ENCODE measurements around the gene TEX261. TPM values are rescaled to one million over a fixed set of nuclear protein-coding genes. Genes with fewer than 3 reads are reported as not detected.

TEX261 gene
- total and polyA plus RNA-seq, 2 experiments from 2014 or later = 5.7 to 17.5 TPM

DNA sequence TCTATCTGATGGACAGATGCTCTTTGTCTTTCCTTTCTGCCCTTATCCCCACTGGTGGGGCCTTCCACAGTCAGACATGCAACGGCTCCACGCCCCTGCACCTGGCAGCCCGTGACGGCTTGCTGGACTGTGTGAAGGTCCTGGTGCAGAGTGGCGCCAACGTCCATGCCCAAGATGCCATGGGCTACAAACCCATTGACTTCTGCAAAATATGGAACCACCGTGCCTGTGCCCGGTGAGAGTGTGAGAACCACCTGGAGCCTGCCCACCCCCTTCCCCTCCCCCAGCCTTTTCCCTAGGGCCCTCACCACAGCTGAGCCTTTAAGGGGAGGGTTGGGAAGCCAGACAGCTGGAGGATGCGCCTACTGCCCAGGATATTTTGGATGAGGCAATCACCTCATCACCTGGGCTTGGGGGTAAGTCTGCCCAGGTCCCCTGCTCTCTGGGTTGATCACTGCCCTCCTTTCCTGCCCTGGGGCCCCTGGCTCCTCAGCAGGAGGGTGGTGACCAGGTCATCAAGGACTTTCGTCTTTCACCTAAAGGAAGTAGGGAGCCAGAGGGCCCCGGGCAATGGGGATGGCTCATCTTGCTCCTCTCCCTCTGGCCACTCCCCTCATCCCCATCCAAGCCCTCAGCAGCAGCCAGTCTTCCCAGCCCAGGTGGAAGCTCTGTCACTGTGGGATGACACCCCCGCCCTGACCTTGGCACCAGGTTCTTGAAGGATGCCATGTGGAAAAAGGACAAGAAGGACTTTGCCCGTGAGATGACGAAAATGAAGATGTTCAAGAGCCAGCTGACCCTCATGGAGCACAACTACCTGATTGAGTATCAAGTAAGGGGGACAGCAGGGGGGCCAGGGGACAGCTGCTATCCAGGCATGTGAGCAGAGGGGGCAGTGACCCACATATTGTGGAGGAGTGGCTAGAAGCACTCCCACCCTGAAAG, 12.5 kb downstream of the TEX261 start:
- TF ChIP-seq EZH2 (IDR thresholded peaks at IDR 0.05; ENCODE audit: low read depth, unreplicated experiment) (no peak), ZNF331 (CRISPR knock-in tag; IDR thresholded peaks at IDR 0.05; ENCODE audit: low read depth) (no peak), ZNF114 (CRISPR knock-in tag; IDR thresholded peaks at IDR 0.05) (no peak), EZH2phosphoT487 (IDR thresholded peaks at IDR 0.05; ENCODE audit: unreplicated experiment) (no peak), JUNB (IDR thresholded peaks at IDR 0.05; ENCODE audit: unreplicated experiment) (no peak), CREB1 (CRISPR knock-in tag; IDR thresholded peaks at IDR 0.05; ENCODE audit: low read depth) (no peak), POLR2AphosphoS5 (IDR thresholded peaks at IDR 0.05; ENCODE audit: low read depth) (no peak)
- TF ChIP-seq, protein P1, sequence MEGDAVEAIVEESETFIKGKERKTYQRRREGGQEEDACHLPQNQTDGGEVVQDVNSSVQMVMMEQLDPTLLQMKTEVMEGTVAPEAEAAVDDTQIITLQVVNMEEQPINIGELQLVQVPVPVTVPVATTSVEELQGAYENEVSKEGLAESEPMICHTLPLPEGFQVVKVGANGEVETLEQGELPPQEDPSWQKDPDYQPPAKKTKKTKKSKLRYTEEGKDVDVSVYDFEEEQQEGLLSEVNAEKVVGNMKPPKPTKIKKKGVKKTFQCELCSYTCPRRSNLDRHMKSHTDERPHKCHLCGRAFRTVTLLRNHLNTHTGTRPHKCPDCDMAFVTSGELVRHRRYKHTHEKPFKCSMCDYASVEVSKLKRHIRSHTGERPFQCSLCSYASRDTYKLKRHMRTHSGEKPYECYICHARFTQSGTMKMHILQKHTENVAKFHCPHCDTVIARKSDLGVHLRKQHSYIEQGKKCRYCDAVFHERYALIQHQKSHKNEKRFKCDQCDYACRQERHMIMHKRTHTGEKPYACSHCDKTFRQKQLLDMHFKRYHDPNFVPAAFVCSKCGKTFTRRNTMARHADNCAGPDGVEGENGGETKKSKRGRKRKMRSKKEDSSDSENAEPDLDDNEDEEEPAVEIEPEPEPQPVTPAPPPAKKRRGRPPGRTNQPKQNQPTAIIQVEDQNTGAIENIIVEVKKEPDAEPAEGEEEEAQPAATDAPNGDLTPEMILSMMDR (conservative IDR thresholded peaks at IDR 0.05; ENCODE audit: low read depth in 2 of 2) = no peak
- TF ChIP-seq, protein P2, sequence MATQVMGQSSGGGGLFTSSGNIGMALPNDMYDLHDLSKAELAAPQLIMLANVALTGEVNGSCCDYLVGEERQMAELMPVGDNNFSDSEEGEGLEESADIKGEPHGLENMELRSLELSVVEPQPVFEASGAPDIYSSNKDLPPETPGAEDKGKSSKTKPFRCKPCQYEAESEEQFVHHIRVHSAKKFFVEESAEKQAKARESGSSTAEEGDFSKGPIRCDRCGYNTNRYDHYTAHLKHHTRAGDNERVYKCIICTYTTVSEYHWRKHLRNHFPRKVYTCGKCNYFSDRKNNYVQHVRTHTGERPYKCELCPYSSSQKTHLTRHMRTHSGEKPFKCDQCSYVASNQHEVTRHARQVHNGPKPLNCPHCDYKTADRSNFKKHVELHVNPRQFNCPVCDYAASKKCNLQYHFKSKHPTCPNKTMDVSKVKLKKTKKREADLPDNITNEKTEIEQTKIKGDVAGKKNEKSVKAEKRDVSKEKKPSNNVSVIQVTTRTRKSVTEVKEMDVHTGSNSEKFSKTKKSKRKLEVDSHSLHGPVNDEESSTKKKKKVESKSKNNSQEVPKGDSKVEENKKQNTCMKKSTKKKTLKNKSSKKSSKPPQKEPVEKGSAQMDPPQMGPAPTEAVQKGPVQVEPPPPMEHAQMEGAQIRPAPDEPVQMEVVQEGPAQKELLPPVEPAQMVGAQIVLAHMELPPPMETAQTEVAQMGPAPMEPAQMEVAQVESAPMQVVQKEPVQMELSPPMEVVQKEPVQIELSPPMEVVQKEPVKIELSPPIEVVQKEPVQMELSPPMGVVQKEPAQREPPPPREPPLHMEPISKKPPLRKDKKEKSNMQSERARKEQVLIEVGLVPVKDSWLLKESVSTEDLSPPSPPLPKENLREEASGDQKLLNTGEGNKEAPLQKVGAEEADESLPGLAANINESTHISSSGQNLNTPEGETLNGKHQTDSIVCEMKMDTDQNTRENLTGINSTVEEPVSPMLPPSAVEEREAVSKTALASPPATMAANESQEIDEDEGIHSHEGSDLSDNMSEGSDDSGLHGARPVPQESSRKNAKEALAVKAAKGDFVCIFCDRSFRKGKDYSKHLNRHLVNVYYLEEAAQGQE (IDR thresholded peaks at IDR 0.05; ENCODE audit: unreplicated experiment) = no peak
- TF ChIP-seq, protein P3, sequence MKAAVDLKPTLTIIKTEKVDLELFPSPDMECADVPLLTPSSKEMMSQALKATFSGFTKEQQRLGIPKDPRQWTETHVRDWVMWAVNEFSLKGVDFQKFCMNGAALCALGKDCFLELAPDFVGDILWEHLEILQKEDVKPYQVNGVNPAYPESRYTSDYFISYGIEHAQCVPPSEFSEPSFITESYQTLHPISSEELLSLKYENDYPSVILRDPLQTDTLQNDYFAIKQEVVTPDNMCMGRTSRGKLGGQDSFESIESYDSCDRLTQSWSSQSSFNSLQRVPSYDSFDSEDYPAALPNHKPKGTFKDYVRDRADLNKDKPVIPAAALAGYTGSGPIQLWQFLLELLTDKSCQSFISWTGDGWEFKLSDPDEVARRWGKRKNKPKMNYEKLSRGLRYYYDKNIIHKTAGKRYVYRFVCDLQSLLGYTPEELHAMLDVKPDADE (IDR thresholded peaks at IDR 0.05) = no peak
- TF ChIP-seq, protein P4, sequence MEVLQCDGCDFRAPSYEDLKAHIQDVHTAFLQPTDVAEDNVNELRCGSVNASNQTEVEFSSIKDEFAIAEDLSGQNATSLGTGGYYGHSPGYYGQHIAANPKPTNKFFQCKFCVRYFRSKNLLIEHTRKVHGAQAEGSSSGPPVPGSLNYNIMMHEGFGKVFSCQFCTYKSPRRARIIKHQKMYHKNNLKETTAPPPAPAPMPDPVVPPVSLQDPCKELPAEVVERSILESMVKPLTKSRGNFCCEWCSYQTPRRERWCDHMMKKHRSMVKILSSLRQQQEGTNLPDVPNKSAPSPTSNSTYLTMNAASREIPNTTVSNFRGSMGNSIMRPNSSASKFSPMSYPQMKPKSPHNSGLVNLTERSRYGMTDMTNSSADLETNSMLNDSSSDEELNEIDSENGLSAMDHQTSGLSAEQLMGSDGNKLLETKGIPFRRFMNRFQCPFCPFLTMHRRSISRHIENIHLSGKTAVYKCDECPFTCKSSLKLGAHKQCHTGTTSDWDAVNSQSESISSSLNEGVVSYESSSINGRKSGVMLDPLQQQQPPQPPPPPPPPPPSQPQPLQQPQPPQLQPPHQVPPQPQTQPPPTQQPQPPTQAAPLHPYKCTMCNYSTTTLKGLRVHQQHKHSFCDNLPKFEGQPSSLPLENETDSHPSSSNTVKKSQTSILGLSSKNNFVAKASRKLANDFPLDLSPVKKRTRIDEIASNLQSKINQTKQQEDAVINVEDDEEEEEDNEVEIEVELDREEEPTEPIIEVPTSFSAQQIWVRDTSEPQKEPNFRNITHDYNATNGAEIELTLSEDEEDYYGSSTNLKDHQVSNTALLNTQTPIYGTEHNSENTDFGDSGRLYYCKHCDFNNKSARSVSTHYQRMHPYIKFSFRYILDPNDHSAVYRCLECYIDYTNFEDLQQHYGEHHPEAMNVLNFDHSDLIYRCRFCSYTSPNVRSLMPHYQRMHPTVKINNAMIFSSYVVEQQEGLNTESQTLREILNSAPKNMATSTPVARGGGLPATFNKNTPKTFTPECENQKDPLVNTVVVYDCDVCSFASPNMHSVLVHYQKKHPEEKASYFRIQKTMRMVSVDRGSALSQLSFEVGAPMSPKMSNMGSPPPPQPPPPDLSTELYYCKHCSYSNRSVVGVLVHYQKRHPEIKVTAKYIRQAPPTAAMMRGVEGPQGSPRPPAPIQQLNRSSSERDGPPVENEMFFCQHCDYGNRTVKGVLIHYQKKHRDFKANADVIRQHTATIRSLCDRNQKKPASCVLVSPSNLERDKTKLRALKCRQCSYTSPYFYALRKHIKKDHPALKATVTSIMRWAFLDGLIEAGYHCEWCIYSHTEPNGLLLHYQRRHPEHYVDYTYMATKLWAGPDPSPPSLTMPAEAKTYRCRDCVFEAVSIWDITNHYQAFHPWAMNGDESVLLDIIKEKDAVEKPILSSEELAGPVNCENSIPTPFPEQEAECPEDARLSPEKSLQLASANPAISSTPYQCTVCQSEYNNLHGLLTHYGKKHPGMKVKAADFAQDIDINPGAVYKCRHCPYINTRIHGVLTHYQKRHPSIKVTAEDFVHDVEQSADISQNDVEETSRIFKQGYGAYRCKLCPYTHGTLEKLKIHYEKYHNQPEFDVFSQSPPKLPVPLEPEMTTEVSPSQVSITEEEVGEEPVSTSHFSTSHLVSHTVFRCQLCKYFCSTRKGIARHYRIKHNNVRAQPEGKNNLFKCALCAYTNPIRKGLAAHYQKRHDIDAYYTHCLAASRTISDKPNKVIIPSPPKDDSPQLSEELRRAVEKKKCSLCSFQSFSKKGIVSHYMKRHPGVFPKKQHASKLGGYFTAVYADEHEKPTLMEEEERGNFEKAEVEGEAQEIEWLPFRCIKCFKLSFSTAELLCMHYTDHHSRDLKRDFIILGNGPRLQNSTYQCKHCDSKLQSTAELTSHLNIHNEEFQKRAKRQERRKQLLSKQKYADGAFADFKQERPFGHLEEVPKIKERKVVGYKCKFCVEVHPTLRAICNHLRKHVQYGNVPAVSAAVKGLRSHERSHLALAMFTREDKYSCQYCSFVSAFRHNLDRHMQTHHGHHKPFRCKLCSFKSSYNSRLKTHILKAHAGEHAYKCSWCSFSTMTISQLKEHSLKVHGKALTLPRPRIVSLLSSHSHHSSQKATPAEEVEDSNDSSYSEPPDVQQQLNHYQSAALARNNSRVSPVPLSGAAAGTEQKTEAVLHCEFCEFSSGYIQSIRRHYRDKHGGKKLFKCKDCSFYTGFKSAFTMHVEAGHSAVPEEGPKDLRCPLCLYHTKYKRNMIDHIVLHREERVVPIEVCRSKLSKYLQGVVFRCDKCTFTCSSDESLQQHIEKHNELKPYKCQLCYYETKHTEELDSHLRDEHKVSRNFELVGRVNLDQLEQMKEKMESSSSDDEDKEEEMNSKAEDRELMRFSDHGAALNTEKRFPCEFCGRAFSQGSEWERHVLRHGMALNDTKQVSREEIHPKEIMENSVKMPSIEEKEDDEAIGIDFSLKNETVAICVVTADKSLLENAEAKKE (CRISPR knock-in tag; IDR thresholded peaks at IDR 0.05) = no peak
- Mint-ChIP-seq H3K4me1 (peaks cover 14% of the 10 kb centered on the region), H3K27me3 (ENCODE audit: insufficient read depth, low read depth, poor library complexity) (peaks cover 29% of the 10 kb centered on the region), H3K9me3 (no peaks in the 10 kb centered on the region; the same call in 2 of the 3 replicates), H3K4me3 (no peak overlapping the region), H3K27ac (no peak overlapping the region), H3K36me3 (ENCODE audit: low read depth) (peaks cover 9% of the 10 kb centered on the region; the same call in 1 of the 3 replicates)
- H3K4me1 ChIP-seq (ENCODE audit: insufficient read depth) = peaks cover 9% of the 10 kb centered on the region; the same call in 1 of the 2 replicates
- no peaks in the 10 kb centered on the region for H3K9me2 ChIP-seq (ENCODE audit: insufficient read depth)
- H3K4me2 ChIP-seq = no peak overlapping the region
- H3K36me3 ChIP-seq (ENCODE audit: insufficient read depth) = no peaks in the 10 kb centered on the region
- H2AFZ ChIP-seq = no peak overlapping the region
- no peak overlapping the region for H3K4me3 ChIP-seq
- no peak overlapping the region for H3K27ac ChIP-seq (ENCODE audit: low read depth)
- ATAC-seq = no peak
- no peaks in the 10 kb centered on the region for H3F3A ChIP-seq (replicated peaks; ENCODE audit: low read depth)
- DNase-seq (ENCODE audit: low spot score) = no peak
- H3K27me3 ChIP-seq (ENCODE audit: insufficient read depth) = peaks cover 22% of the 10 kb centered on the region
- H3K79me2 ChIP-seq (replicated peaks; ENCODE audit: insufficient read depth) = no peaks in the 10 kb centered on the region
- H4K20me1 ChIP-seq (replicated peaks; ENCODE audit: insufficient read depth) = peaks cover 8% of the 10 kb centered on the region

Measured in GM23338 (cell line).